OCI-LY1 (cell line): ENCODE results near the gene ALDH1A1.

Experiments
- H2AFZ ChIP-seq: fragments of 200-600 bp; sonication (generic), shearing (Covaris generic); 2 replicates; pipeline ENCODE4 v1.6.0; 2014; ENCODE audit warnings: antibody characterized with exemption, mild to moderate bottlenecking, low read length
- H3F3A ChIP-seq: fragments of 200-600 bp; sonication (generic), shearing (Covaris generic); 2 replicates; pipeline ENCODE4 v1.6.0; 2014; ENCODE audit warnings: mild to moderate bottlenecking, antibody characterized with exemption, low read length, moderate library complexity; ENCODE audit not compliant: insufficient read depth
- H3K27ac ChIP-seq: fragments of 200-600 bp; sonication (generic); 2 replicates; pipeline ENCODE4 v1.5.1; 2014; ENCODE audit warnings: low read length, mixed run types, mild to moderate bottlenecking, low read depth; ENCODE audit not compliant: poor library complexity, severe bottlenecking
- H3K27me3 ChIP-seq: fragments of 200-600 bp; sonication (generic); 2 replicates; pipeline ENCODE4 v1.6.0; 2014; ENCODE audit warnings: antibody characterized with exemption, mild to moderate bottlenecking, low read length, moderate library complexity; ENCODE audit not compliant: insufficient read depth
- H3K36me3 ChIP-seq: fragments of 200-600 bp; sonication (generic); 2 replicates; pipeline ENCODE4 v1.6.1; 2014; ENCODE audit warnings: mild to moderate bottlenecking, antibody characterized with exemption, low read length, moderate library complexity, mixed read lengths; ENCODE audit not compliant: insufficient read depth
- H3K4me1 ChIP-seq: fragments of 200-600 bp; sonication (generic); 2 replicates; pipeline ENCODE4 v1.5.1; 2014; ENCODE audit warnings: mild to moderate bottlenecking, low read length, moderate library complexity; ENCODE audit not compliant: insufficient read depth, severe bottlenecking
- H3K4me2 ChIP-seq: fragments of 200-600 bp; sonication (generic), shearing (Covaris generic); 2 replicates; pipeline ENCODE4 v1.6.1; 2014; ENCODE audit warnings: low read length
- H3K4me3 ChIP-seq: fragments of 200-600 bp; sonication (generic); 2 replicates; pipeline ENCODE4 v1.5.1; 2014; ENCODE audit warnings: low read length, low read depth, mild to moderate bottlenecking, mixed read lengths; ENCODE audit not compliant: poor library complexity, severe bottlenecking
- H3K79me2 ChIP-seq: fragments of 200-600 bp; shearing (Covaris generic); 2 replicates; pipeline ENCODE4 v1.6.1; 2016; ENCODE audit warnings: mixed run types, low read length, mixed read lengths; ENCODE audit not compliant: insufficient read depth
- H3K9ac ChIP-seq: fragments of 200-600 bp; sonication (generic), shearing (Covaris generic); 2 replicates; pipeline ENCODE4 v1.6.1; 2014; ENCODE audit warnings: mild to moderate bottlenecking, low read length, mixed read lengths
- H3K9me2 ChIP-seq: fragments of 200-600 bp; sonication (generic), shearing (Covaris generic); 2 replicates; pipeline ENCODE4 v1.6.1; 2014; ENCODE audit warnings: low read depth, mild to moderate bottlenecking, low read length, mixed read lengths
- H3K9me3 ChIP-seq: fragments of 200-600 bp; shearing (Covaris generic); 2 replicates; pipeline ENCODE4 v1.6.1; 2014; ENCODE audit warnings: low read length, mixed read lengths
- H4K20me1 ChIP-seq: fragments of 200-600 bp; sonication (generic), shearing (Covaris generic); 2 replicates; pipeline ENCODE4 v1.6.0; 2016; ENCODE audit warnings: mild to moderate bottlenecking, low read length; ENCODE audit not compliant: insufficient read depth
- CTCF ChIP-seq: fragments of 200-600 bp; sonication (generic), shearing (Covaris generic); IDR thresholded peaks from 2 replicates; pipeline ENCODE4 v1.5.1; 2017; ENCODE audit warnings: mild to moderate bottlenecking, antibody characterized with exemption, low read length, moderate library complexity, mixed read lengths
- EZH2 ChIP-seq: fragments of 200-600 bp; sonication (generic), shearing (Covaris generic); IDR thresholded peaks from 2 replicates; pipeline ENCODE4 v1.8.0; 2017; ENCODE audit warnings: borderline replicate concordance, mixed run types, mild to moderate bottlenecking, antibody characterized with exemption, low read length, moderate library complexity, mixed read lengths

Gene ALDH1A1

DNA sequence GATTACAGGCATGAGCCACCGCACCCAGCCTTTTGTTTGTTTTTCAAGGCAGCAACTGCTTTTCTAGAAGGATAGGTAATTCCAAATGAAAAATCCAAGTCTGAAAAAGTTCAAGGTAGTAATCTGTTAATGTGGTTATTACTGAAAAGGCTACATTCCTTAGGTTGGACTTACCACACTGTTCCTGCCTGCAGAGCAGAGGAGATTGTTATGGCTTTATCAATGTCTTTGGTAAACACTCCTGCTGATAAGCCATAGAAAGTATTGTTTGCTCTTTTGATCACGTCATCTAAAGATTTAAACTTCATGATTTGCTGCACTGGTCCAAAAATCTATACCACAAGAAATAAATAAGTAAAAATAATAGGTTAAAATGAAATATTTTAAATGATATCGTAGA lies 43.4 kb downstream of the ALDH1A1 start:
- Histone ChIP-seq H3K36me3 (no peaks in the 10 kb centered on the region), H3K27me3 (no peaks in the 10 kb centered on the region), H3K9me2 (no peaks in the 10 kb centered on the region), H3K9ac (no peak overlapping the region), H3K4me1 (no peaks in the 10 kb centered on the region), H2AFZ (no peak overlapping the region), H3K4me2 (no peak overlapping the region), H3K9me3 (no peaks in the 10 kb centered on the region), H3K4me3 (no peak overlapping the region), H3K79me2 (no peaks in the 10 kb centered on the region), H4K20me1 (no peaks in the 10 kb centered on the region), H3F3A (no peaks in the 10 kb centered on the region), H3K27ac (no peak overlapping the region)
- TF ChIP-seq EZH2 = no peak
- TF ChIP-seq CTCF = no peak

GRCh38 chr9:72907421-72907820 lies 45.4 kb downstream of the ALDH1A1 start:
- H3K4me2 ChIP-seq = no peak overlapping the region

GRCh38 chr9:72906810-72907209 lies 46.0 kb downstream of the ALDH1A1 start:
- H2AFZ ChIP-seq = no peak overlapping the region
- no peaks in the 10 kb centered on the region for H3K79me2 ChIP-seq
- no peaks in the 10 kb centered on the region for H3K4me1 ChIP-seq
- no peaks in the 10 kb centered on the region for H3K9me2 ChIP-seq
- no peak for TF ChIP-seq EZH2
- no peak for TF ChIP-seq CTCF
- H3K4me2 ChIP-seq = no peak overlapping the region
- H3K36me3 ChIP-seq = no peaks in the 10 kb centered on the region
- H3K9me3 ChIP-seq = no peaks in the 10 kb centered on the region
- no peak overlapping the region for H3K4me3 ChIP-seq
- no peaks in the 10 kb centered on the region for H4K20me1 ChIP-seq
- no peaks in the 10 kb centered on the region for H3K27me3 ChIP-seq
- H3K27ac ChIP-seq = no peak overlapping the region
- no peaks in the 10 kb centered on the region for H3F3A ChIP-seq
- no peak overlapping the region for H3K9ac ChIP-seq

More at GRCh38 chr9:72907421-72907820, 45.4 kb downstream of the ALDH1A1 start:
- Histone ChIP-seq H3K9ac (no peak overlapping the region), H3F3A (no peaks in the 10 kb centered on the region), H3K9me3 (no peaks in the 10 kb centered on the region), H2AFZ (no peak overlapping the region), H3K9me2 (no peaks in the 10 kb centered on the region), H3K36me3 (no peaks in the 10 kb centered on the region), H3K4me1 (no peaks in the 10 kb centered on the region), H4K20me1 (no peaks in the 10 kb centered on the region), H3K27ac (no peak overlapping the region), H3K27me3 (no peaks in the 10 kb centered on the region), H3K79me2 (no peaks in the 10 kb centered on the region), H3K4me3 (no peak overlapping the region)
- TF ChIP-seq CTCF = no peak
- no peak for TF ChIP-seq EZH2
